GM23338 (cell line): ENCODE measurements around the gene TMEM237. TPM values are rescaled to one million over a fixed set of nuclear protein-coding genes. Genes with fewer than 3 reads are reported as not detected.

ENCODE experiments used
- ATAC-seq: fragments of 200-7000 bp; cut with Tn5 transposase; 3 replicates; pipeline ENCODE4 v1.9.1; 2020
- DNase-seq: peaks from one replicate; pipeline ENCODE4 v3.0.0-alpha.2; 2015; ENCODE audit warnings: low spot score
- H2AFZ ChIP-seq: fragments of 200-600 bp; sonication (generic); 2 replicates; pipeline ENCODE4 v1.8.0; 2016; ENCODE audit warnings: antibody characterized with exemption, mild to moderate bottlenecking, moderate library complexity
- H3F3A ChIP-seq: fragments of 200-600 bp; sonication (generic); replicated peaks from 2 replicates; pipeline ENCODE4 v1.8.0; 2017; ENCODE audit warnings: antibody characterized with exemption, mixed run types, low read depth
- H3K27ac ChIP-seq: fragments of 200-600 bp; sonication (generic); 2 replicates; pipeline ENCODE4 v1.6.1; 2016; ENCODE audit warnings: low read depth
- H3K27me3 ChIP-seq: fragments of 200-600 bp; sonication (generic); 2 replicates; pipeline ENCODE4 v1.8.0; 2016; ENCODE audit warnings: mild to moderate bottlenecking, mixed run types, moderate library complexity; ENCODE audit not compliant: insufficient read depth
- H3K36me3 ChIP-seq: fragments of 200-600 bp; sonication (generic); 2 replicates; pipeline ENCODE4 v1.8.0; 2016; ENCODE audit warnings: mild to moderate bottlenecking; ENCODE audit not compliant: insufficient read depth
- H3K4me1 ChIP-seq: fragments of 200-600 bp; sonication (generic); 2 replicates; pipeline ENCODE4 v1.8.0; 2016; ENCODE audit warnings: mild to moderate bottlenecking, moderate library complexity; ENCODE audit not compliant: insufficient read depth
- H3K4me2 ChIP-seq: fragments of 200-600 bp; sonication (generic); 2 replicates; pipeline ENCODE4 v1.7.1; 2017; ENCODE audit warnings: mixed run types
- H3K4me3 ChIP-seq: fragments of 200-600 bp; sonication (generic); 2 replicates; pipeline ENCODE4 v1.6.1; 2016; ENCODE audit warnings: mixed run types
- H3K79me2 ChIP-seq: fragments of 200-600 bp; sonication (generic); replicated peaks from 2 replicates; pipeline ENCODE4 v1.8.0; 2017; ENCODE audit warnings: mild to moderate bottlenecking; ENCODE audit not compliant: insufficient read depth
- H3K9me2 ChIP-seq: fragments of 200-600 bp; sonication (generic); 2 replicates; pipeline ENCODE4 v1.8.0; 2017; ENCODE audit not compliant: insufficient read depth
- H4K20me1 ChIP-seq: fragments of 200-600 bp; sonication (generic); replicated peaks from 2 replicates; pipeline ENCODE4 v1.8.0; 2017; ENCODE audit warnings: mild to moderate bottlenecking; ENCODE audit not compliant: insufficient read depth
- H3K27ac Mint-ChIP-seq: 2 replicates; pipeline ENCODE4 v1.8.0; 2020; ENCODE audit warnings: inconsistent platforms, mild to moderate bottlenecking, moderate library complexity, mixed read lengths
- H3K27me3 Mint-ChIP-seq: 3 replicates; pipeline ENCODE4 v1.8.0; 2022; ENCODE audit warnings: low read depth, mild to moderate bottlenecking, moderate library complexity, mixed read lengths, inconsistent platforms; ENCODE audit not compliant: insufficient read depth, poor library complexity
- H3K36me3 Mint-ChIP-seq: 3 replicates; pipeline ENCODE4 v1.8.0; 2021; ENCODE audit warnings: low read depth, mild to moderate bottlenecking, inconsistent platforms, moderate library complexity, mixed read lengths
- H3K4me1 Mint-ChIP-seq: 3 replicates; pipeline ENCODE4 v1.8.0; 2020; ENCODE audit warnings: mild to moderate bottlenecking, inconsistent platforms, mixed read lengths
- H3K4me3 Mint-ChIP-seq: 3 replicates; pipeline ENCODE4 v1.8.0; 2021; ENCODE audit warnings: moderate library complexity, mild to moderate bottlenecking, inconsistent platforms, mixed read lengths
- H3K9me3 Mint-ChIP-seq: 3 replicates; pipeline ENCODE4 v1.8.0; 2020; ENCODE audit warnings: moderate library complexity, mild to moderate bottlenecking, inconsistent platforms, mixed read lengths
- CREB1 ChIP-seq: fragments of 250-450 bp; sonication (Bioruptor Pico); IDR thresholded peaks from 2 replicates; pipeline ENCODE4 v1.5.0; 2020; ENCODE audit warnings: low read depth, mild to moderate bottlenecking, moderate library complexity
- EZH2 ChIP-seq: fragments of 200-600 bp; sonication (generic); IDR thresholded peaks from one replicate; pipeline ENCODE4 v1.8.0; 2017; ENCODE audit warnings: antibody characterized with exemption, mild to moderate bottlenecking, low read depth; ENCODE audit not compliant: unreplicated experiment
- EZH2phosphoT487 ChIP-seq: fragments of 200-600 bp; sonication (generic); IDR thresholded peaks from one replicate; pipeline ENCODE4 v1.8.1; 2018; ENCODE audit warnings: antibody characterized with exemption; ENCODE audit not compliant: unreplicated experiment
- JUNB ChIP-seq: IDR thresholded peaks from one replicate; pipeline ENCODE4 v1.6.1; 2016; ENCODE audit warnings: antibody characterized with exemption; ENCODE audit not compliant: unreplicated experiment
- NANOG ChIP-seq: IDR thresholded peaks from 2 replicates; pipeline ENCODE4 v1.6.1; 2016; ENCODE audit warnings: antibody characterized with exemption, borderline replicate concordance
- POLR2AphosphoS5 ChIP-seq: IDR thresholded peaks from 2 replicates; pipeline ENCODE4 v1.6.1; 2016; ENCODE audit warnings: antibody characterized with exemption, low read depth
- STAT1 ChIP-seq: IDR thresholded peaks from one replicate; pipeline ENCODE4 v1.6.1; 2016; ENCODE audit warnings: antibody characterized with exemption; ENCODE audit not compliant: unreplicated experiment
- ZNF114 ChIP-seq: fragments of 250-450 bp; sonication (Bioruptor Pico); IDR thresholded peaks from 2 replicates; pipeline ENCODE4 v1.5.0; 2020; ENCODE audit warnings: mild to moderate bottlenecking, moderate library complexity
- ZNF331 ChIP-seq: fragments of 250-450 bp; sonication (Bioruptor Pico); IDR thresholded peaks from 2 replicates; pipeline ENCODE4 v1.5.0; 2020; ENCODE audit warnings: low read depth, mild to moderate bottlenecking, moderate library complexity
- polyA plus RNA-seq: library from polyadenylated mRNA; unstranded; fragments of >200 nt; fragmentation: Nextera tagmentation; extraction: Ambion mirVana; gene quantifications from 2 replicates; pipeline ENCODE4 v1.2.1, GENCODE V29; 2016
- total RNA-seq: library from RNA; depleted of rRNA; stranded (reverse); fragments of >200 nt; shearing (Covaris generic); gene quantifications from 2 replicates; pipeline ENCODE4 v1.2.3, GENCODE V29; 2014
- TF ChIP-seq, protein P1 (sequence below), 2 experiments: fragments of 200-600 bp in 1 of 2; sonication (generic) in 1 of 2; conservative IDR thresholded peaks; 2 replicates each; pipeline versions ENCODE4 v1.5.1 to v1.6.1; 2016 to 2017; ENCODE audit warnings: antibody characterized with exemption in 2 of 2, low read depth in 2 of 2, mild to moderate bottlenecking in 2 of 2, moderate library complexity in 1 of 2
- TF ChIP-seq, protein P2 (sequence below): IDR thresholded peaks from one replicate; pipeline ENCODE4 v1.6.1; 2018; ENCODE audit warnings: antibody characterized with exemption; ENCODE audit not compliant: unreplicated experiment
- TF ChIP-seq, protein P3 (sequence below): fragments of 250-450 bp; sonication (Bioruptor Pico); IDR thresholded peaks from 2 replicates; pipeline ENCODE4 v1.5.0; 2020; ENCODE audit warnings: mild to moderate bottlenecking, moderate library complexity
- TF ChIP-seq, protein P4 (sequence below): IDR thresholded peaks from 2 replicates; pipeline ENCODE4 v1.6.1; 2016; ENCODE audit warnings: antibody characterized with exemption

TMEM237 gene
- total and polyA plus RNA-seq, 2 experiments from 2014 or later, result 42.0 to 48.9 TPM

DNA sequence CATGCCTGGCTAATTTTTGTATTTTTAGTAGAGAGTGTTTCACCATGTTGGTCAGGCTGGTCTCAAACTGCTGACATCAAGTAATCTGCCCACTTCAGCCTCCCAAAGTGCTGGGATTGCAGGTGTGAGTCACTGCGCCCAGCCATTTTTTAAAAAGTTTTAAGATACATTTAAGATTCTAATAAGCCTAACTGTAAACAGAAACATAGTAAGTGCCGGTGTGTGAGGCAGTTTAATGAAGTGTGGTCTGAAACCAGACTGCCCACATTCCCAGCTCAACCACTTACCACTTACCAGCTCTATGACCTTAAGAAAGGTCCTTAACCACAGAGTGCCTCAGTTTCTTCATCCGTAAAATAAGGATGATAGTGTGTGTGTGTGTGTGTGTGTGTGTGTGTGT is 42.4 kb downstream of the TMEM237 start (continued):
- no peak for TF ChIP-seq EZH2
- no peak for TF ChIP-seq CREB1
- TF ChIP-seq ZNF114 (CRISPR knock-in tag), result no peak
- no peak for TF ChIP-seq JUNB

DNA sequence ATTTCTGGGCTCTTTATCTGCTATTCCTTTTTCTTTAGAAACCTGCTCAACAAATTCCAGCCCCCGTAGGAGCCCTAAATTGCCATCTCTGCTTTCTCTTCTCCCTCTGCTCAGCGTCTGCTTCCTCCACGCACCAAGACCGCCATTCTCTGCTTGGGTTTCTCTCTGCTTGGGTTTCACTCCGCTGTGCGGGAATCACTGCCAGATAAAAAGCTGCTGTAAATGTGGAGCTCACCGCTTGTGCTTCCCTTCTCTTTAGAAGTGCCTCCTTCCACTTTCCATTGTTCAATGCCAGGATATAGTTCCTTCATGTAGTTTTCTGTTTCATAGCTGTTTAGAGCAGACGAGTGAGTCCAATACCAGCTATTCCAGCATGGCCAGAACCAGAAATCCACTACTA is 45.9 kb downstream of the TMEM237 start:
- no peak overlapping the region for H3K4me2 ChIP-seq
- no peaks in the 10 kb centered on the region for H4K20me1 ChIP-seq
- peak; percentile 7 for DNase-seq
- no peak overlapping the region for H3K4me3 ChIP-seq
- H3K4me1 Mint-ChIP-seq, result no peaks in the 10 kb centered on the region
- no peaks in the 10 kb centered on the region for H3K36me3 ChIP-seq
- H3K27me3 ChIP-seq, result no peaks in the 10 kb centered on the region
- no peaks in the 10 kb centered on the region for H3F3A ChIP-seq
- H3K9me2 ChIP-seq, result no peaks in the 10 kb centered on the region
- H3K27me3 Mint-ChIP-seq, result peaks cover 1% of the 10 kb centered on the region
- peak overlapping the region; percentile 85 for H2AFZ ChIP-seq
- TF ChIP-seq, protein P1, sequence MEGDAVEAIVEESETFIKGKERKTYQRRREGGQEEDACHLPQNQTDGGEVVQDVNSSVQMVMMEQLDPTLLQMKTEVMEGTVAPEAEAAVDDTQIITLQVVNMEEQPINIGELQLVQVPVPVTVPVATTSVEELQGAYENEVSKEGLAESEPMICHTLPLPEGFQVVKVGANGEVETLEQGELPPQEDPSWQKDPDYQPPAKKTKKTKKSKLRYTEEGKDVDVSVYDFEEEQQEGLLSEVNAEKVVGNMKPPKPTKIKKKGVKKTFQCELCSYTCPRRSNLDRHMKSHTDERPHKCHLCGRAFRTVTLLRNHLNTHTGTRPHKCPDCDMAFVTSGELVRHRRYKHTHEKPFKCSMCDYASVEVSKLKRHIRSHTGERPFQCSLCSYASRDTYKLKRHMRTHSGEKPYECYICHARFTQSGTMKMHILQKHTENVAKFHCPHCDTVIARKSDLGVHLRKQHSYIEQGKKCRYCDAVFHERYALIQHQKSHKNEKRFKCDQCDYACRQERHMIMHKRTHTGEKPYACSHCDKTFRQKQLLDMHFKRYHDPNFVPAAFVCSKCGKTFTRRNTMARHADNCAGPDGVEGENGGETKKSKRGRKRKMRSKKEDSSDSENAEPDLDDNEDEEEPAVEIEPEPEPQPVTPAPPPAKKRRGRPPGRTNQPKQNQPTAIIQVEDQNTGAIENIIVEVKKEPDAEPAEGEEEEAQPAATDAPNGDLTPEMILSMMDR (conservative IDR thresholded peaks at IDR 0.05; ENCODE audit: low read depth in 2 of 2), result no peak
- TF ChIP-seq CREB1 (no peak), ZNF331 (CRISPR knock-in tag) (no peak), NANOG (no peak), JUNB (no peak), STAT1 (no peak), POLR2AphosphoS5 (no peak), EZH2phosphoT487 (no peak), ZNF114 (CRISPR knock-in tag) (no peak), EZH2 (no peak)
- TF ChIP-seq, protein P2, sequence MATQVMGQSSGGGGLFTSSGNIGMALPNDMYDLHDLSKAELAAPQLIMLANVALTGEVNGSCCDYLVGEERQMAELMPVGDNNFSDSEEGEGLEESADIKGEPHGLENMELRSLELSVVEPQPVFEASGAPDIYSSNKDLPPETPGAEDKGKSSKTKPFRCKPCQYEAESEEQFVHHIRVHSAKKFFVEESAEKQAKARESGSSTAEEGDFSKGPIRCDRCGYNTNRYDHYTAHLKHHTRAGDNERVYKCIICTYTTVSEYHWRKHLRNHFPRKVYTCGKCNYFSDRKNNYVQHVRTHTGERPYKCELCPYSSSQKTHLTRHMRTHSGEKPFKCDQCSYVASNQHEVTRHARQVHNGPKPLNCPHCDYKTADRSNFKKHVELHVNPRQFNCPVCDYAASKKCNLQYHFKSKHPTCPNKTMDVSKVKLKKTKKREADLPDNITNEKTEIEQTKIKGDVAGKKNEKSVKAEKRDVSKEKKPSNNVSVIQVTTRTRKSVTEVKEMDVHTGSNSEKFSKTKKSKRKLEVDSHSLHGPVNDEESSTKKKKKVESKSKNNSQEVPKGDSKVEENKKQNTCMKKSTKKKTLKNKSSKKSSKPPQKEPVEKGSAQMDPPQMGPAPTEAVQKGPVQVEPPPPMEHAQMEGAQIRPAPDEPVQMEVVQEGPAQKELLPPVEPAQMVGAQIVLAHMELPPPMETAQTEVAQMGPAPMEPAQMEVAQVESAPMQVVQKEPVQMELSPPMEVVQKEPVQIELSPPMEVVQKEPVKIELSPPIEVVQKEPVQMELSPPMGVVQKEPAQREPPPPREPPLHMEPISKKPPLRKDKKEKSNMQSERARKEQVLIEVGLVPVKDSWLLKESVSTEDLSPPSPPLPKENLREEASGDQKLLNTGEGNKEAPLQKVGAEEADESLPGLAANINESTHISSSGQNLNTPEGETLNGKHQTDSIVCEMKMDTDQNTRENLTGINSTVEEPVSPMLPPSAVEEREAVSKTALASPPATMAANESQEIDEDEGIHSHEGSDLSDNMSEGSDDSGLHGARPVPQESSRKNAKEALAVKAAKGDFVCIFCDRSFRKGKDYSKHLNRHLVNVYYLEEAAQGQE, result no peak
- TF ChIP-seq, protein P3, sequence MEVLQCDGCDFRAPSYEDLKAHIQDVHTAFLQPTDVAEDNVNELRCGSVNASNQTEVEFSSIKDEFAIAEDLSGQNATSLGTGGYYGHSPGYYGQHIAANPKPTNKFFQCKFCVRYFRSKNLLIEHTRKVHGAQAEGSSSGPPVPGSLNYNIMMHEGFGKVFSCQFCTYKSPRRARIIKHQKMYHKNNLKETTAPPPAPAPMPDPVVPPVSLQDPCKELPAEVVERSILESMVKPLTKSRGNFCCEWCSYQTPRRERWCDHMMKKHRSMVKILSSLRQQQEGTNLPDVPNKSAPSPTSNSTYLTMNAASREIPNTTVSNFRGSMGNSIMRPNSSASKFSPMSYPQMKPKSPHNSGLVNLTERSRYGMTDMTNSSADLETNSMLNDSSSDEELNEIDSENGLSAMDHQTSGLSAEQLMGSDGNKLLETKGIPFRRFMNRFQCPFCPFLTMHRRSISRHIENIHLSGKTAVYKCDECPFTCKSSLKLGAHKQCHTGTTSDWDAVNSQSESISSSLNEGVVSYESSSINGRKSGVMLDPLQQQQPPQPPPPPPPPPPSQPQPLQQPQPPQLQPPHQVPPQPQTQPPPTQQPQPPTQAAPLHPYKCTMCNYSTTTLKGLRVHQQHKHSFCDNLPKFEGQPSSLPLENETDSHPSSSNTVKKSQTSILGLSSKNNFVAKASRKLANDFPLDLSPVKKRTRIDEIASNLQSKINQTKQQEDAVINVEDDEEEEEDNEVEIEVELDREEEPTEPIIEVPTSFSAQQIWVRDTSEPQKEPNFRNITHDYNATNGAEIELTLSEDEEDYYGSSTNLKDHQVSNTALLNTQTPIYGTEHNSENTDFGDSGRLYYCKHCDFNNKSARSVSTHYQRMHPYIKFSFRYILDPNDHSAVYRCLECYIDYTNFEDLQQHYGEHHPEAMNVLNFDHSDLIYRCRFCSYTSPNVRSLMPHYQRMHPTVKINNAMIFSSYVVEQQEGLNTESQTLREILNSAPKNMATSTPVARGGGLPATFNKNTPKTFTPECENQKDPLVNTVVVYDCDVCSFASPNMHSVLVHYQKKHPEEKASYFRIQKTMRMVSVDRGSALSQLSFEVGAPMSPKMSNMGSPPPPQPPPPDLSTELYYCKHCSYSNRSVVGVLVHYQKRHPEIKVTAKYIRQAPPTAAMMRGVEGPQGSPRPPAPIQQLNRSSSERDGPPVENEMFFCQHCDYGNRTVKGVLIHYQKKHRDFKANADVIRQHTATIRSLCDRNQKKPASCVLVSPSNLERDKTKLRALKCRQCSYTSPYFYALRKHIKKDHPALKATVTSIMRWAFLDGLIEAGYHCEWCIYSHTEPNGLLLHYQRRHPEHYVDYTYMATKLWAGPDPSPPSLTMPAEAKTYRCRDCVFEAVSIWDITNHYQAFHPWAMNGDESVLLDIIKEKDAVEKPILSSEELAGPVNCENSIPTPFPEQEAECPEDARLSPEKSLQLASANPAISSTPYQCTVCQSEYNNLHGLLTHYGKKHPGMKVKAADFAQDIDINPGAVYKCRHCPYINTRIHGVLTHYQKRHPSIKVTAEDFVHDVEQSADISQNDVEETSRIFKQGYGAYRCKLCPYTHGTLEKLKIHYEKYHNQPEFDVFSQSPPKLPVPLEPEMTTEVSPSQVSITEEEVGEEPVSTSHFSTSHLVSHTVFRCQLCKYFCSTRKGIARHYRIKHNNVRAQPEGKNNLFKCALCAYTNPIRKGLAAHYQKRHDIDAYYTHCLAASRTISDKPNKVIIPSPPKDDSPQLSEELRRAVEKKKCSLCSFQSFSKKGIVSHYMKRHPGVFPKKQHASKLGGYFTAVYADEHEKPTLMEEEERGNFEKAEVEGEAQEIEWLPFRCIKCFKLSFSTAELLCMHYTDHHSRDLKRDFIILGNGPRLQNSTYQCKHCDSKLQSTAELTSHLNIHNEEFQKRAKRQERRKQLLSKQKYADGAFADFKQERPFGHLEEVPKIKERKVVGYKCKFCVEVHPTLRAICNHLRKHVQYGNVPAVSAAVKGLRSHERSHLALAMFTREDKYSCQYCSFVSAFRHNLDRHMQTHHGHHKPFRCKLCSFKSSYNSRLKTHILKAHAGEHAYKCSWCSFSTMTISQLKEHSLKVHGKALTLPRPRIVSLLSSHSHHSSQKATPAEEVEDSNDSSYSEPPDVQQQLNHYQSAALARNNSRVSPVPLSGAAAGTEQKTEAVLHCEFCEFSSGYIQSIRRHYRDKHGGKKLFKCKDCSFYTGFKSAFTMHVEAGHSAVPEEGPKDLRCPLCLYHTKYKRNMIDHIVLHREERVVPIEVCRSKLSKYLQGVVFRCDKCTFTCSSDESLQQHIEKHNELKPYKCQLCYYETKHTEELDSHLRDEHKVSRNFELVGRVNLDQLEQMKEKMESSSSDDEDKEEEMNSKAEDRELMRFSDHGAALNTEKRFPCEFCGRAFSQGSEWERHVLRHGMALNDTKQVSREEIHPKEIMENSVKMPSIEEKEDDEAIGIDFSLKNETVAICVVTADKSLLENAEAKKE (CRISPR knock-in tag), result no peak
- TF ChIP-seq, protein P4, sequence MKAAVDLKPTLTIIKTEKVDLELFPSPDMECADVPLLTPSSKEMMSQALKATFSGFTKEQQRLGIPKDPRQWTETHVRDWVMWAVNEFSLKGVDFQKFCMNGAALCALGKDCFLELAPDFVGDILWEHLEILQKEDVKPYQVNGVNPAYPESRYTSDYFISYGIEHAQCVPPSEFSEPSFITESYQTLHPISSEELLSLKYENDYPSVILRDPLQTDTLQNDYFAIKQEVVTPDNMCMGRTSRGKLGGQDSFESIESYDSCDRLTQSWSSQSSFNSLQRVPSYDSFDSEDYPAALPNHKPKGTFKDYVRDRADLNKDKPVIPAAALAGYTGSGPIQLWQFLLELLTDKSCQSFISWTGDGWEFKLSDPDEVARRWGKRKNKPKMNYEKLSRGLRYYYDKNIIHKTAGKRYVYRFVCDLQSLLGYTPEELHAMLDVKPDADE, result no peak
- ATAC-seq, result no peak
- H3K9me3 Mint-ChIP-seq, result no peaks in the 10 kb centered on the region; the same call in 2 of the 3 replicates
- no peaks in the 10 kb centered on the region for H3K79me2 ChIP-seq
- no peaks in the 10 kb centered on the region for H3K36me3 Mint-ChIP-seq
- H3K4me1 ChIP-seq, result no peaks in the 10 kb centered on the region
- H3K27ac ChIP-seq, result no peak overlapping the region
- H3K4me3 Mint-ChIP-seq, result no peak overlapping the region
- H3K27ac Mint-ChIP-seq, result no peak overlapping the region
